ENCODE data around the gene C2orf72.
A peak's percentile ranks its signal among the peaks of the same experiment; 100 is the strongest.
"Not testable (repeated sequence)": the region's sequence is repeated elsewhere in the genome, so short reads cannot be mapped to it uniquely, and the experiment has no call there.

C2orf72 gene

DNA sequence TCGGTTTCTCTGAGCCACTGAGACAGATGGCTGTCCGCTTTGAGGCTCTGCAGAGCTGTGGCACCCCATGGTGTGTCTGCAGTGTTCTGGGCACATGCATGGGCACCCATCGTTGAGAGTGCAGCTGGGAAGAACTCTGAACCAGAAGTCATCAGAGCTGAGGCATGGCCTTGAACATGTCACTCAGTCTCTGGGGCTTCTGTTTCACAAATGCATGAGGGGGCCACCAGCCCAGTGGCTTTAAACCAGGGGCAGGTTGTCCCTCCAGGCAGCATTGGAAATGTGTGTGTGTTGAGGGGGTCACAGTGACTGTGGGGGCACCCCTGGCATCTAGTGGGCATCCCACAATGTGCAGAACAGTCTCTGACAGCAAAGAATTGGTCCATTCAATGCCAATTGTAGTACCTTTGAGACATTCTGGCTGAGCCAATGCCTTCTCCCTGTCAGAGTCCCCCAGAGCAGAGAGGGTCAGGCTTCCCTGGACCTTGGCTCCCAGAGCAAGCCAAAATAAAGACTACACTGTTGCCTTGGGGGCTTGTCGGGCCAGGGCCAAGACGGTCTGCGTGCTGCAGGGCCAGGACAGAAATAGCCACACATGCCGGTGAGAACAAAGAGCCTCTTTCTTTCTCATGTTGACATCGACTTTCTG is 10.1 kb downstream of the C2orf72 start:
- FAIRE-seq = no peak

GRCh38 chr2:231047923-231048915 is 10.9 kb downstream of the C2orf72 start:
- FAIRE-seq = no peak

DNA sequence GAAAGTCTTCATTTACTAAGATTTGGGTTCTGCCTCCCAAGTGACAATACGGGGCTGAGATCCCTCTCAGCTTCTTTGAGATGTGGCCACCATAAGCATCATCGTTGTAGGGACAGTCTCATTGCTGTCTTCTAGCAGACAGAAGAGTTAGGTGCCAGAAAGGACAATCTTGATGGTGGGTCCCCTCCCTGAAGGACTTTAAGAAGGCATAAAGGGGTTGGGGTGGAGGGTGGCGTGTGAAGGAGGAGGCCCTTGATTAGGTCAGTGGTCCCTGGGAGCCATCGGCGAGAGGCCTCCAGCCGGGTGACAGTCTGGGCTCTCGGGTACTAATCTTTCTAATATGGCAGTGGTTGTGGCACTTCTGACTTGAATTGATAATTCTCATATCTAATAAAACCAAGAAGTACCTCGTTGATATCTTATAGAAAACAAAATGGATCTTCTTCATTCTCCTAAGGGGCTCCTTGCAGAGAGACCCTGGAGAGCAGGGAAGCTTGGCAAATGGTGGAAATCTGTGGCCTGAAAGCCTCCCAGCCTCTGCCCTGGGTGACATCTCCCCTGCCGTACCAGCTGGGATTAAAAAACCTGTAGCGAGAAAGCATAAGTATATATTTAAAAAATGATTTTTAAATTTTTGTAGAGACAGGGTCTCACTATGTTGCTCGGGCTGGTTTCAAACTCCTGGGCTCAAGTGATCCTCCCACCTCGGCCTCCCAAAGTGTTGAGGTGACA is 12.1 kb downstream of the C2orf72 start:
- FAIRE-seq = no peak

DNA sequence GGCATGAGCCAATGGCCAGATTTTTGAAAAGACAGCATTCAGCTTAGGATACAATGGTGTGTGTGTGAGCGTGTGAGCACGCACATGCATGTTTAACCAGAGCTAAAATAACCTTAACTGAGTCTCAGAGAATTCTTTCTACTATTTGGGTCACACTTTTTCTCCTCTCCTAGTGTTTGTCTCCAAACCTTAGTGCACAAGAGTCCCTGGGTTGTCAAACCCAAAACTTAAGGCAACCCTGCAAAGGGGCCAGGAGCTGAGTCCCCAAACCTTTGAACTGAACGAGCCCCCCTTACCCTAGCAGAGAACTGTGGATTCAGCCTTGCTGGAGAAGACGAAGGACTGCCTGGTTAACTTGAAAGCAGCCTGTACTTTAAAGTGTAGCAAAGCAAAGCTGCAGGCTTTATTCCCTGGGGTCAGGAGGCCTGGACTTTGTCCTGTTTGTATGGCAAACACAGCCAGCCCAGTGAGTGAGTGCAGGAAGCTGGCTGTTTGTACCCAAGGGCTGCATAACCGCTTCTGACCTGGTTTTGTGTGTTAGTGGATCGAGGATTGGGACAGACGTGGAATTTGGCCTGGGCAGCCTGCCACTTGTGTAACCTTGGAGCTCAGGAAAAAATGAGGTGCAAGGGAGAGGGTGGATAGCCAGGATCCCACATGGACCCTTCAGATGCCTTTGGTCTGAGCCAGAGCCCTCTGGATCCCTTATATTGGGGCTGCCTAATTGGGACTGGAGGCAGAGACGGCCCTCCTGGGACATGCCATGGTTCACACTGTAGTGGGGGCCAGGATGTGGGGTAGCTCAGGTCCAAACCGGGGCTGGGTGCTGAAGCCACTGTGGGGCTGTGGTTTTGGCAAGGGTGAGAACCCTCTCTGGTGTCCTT is 12.9 kb downstream of the C2orf72 start:
- no peak for FAIRE-seq

- FAIRE-seq = no peak
Observed at GRCh38 chr2:231051116-231051515, 13.8 kb downstream of the C2orf72 start.

DNA sequence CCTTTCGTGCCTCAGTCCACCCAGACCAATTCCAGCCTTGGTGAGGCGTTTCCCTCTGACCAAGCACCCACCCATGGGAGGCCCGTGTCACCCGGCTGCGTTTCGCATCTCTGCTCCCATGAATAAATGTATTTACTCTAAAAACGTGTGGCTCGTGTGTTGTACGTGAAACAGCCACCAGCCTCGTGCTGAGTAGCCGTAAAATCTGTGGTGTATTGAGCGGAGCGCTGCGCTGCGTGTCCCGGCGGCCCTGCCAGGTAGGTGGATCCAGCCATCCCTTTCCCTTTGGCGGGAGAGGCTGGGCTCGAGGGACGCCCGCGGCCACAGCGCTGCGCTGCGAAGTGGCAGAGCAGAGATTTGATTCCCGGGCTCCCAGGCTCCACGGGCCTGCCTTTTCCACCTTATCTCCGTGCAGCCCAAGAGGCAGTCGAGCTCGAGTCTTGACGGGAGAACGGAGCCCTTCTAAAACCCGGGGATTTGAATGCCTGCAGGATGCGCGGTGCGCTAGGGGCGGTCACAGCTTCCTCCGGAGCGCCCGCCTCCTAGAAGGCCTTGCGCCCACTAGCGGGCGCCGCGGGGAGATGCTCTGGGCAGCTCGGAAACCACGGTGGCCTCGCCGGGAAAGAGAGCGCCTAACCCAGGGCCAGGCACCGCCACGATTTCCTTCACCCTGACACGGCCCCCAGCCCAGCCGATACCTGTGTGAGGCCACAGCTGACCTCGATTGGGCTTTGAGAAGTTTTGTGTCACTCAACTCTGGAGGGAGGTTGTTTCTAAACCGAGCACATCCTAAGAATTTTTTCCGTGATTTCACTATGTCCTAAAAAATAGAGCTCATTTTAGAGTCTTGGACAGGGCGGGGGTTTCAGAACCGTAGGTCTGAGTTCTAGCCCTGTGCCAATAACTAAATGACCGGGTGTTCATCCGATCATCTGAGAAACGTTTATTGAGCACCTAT is 15.4 kb downstream of the C2orf72 start:
- no peak for FAIRE-seq

- no peak for FAIRE-seq
Observed at GRCh38 chr2:231053846-231054245, 16.5 kb downstream of the C2orf72 start.

DNA sequence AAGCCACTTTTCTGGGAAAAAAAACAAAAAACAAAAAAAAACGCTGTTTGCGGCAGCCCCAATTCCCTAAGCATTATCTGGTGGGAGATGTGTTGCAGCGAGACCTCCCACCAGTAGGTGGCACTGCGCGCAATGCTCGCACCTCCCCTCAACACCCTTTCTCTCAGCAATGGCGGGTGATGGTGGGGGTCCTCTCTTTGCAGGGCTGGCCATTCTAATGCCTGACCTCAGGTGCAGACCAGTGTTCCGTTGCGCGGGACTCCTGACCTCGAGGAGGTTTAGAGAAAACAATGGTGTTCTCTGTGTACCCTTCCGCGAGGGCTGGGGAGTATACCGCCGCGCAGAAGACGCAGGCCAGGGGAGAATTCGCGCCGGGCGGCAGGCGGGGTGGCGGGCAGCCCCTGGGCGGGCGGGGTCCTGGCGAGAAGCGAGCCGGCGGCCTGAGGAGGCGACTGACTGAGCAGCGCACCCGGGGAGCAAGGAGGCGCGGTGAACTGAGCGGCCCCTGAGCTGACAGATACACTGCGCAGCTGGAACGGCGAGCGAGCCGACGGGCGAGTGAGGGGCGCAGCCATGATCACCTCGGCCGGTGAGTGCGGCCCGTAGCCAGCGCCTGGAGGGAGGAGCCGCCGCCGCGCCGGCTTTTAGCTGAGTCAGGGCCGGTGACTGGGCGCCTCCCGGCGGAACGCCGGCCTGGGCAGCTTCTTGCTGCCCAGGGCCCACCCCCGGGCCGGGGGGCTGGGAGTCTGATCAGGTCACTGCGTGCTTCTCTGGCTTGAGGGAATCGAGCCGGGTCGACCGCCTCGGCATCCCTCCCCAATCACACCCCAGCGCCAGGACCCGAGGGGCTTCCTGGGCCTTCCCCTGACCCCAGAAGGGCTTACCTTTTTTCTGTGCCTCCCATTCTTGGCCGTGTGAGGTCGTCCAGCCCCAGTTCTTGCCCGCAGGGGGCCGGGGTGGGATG is 19.4 kb downstream of the C2orf72 start, which contains the start of gene PSMD1:
PSMD1 (plus strand) TSS at position 415 of the 964 bp plus-strand sequence; CDS start at position 574, 159 bp downstream.
- peak; percentile 84 for FAIRE-seq

- no peak for FAIRE-seq
Observed at GRCh38 chr2:231057590-231057989, 20.3 kb downstream of the C2orf72 start.

GRCh38 chr2:231058761-231059550 is 21.6 kb downstream of the C2orf72 start:
- FAIRE-seq = no peak

DNA sequence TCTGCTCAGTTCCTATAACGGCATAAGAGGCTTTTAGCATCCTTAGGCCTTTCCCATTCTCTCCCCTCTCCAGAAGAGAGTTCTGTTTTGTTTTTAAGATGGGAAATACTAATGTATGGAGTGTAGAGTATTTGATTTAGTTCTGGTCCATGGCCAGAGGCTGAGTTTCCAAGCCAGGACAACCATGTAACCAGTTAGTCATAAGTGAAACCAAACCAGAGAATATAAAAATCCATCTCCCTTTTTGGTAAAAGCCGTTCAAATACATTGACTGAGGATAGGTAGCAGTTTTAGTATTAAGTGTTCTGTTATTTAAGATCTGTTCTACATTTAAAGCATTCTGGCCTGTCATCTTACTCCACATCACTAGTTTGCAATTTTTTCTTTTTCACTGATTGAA is 22.4 kb downstream of the C2orf72 start:
- FAIRE-seq = no peak

- FAIRE-seq = no peak
Observed at GRCh38 chr2:231062776-231063175, 25.5 kb downstream of the C2orf72 start.

DNA sequence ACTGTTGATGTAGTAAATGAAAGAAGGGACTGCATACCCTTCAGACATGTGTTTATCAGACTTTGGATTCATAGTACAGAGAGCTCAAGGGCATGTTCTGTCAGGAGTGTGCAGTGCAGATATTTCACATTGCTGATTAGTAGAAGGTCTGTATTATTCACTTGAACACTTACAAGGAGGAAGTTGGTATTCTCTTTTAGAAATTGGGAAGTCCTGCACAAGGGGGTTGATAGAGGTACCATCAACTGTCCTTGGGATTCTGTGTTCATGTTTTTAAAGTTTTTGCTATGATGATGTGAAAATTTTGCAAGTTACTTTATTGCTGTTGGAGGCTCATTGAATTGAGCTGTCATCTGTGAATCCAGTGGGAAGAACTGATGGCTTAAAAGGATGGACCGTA is 26.0 kb downstream of the C2orf72 start:
- no peak for FAIRE-seq

DNA sequence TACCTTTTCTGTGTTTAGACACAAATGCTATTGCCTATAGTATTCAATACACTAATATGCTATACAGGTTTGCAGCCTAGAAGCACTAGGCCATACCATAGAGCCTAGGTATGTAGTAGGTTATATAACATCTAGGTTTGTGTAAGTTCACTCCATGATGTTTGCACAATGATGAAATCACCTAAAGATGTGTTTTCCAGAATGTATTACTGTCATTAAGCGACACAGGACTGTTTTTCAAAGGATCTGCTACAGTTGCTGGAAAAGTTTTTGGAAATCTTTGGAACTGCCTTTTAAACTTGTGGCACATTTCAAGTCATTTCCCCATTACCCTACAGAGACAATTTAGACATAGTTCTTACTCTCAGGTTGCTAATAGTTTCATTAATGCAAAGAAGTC is 28.6 kb downstream of the C2orf72 start:
- no peak for FAIRE-seq

DNA sequence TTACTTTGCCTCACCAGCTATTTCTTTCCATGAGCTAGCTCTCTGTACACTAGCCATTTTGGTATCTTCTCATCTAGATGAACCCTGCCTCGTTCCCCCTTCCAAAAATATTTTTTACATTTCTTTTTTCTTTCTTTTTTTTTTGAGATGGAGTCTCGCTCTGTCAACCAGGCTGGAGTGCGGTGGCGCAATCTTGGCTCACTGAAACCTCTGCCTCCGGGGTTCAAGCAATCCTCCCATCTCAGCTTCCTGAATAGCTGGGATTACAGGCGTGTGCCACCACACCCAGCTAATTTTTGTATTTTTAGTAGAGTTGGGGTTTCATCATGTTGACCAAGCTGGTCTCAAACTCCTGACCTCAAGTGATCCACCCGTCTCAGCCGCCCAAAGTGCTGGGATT is 30.2 kb downstream of the C2orf72 start:
- FAIRE-seq = not testable (repeated sequence)

GRCh38 chr2:231068525-231069222 is 31.4 kb downstream of the C2orf72 start:
- FAIRE-seq = no peak

GRCh38 chr2:231069379-231070054 is 32.2 kb downstream of the C2orf72 start:
- FAIRE-seq = peak; percentile 52

DNA sequence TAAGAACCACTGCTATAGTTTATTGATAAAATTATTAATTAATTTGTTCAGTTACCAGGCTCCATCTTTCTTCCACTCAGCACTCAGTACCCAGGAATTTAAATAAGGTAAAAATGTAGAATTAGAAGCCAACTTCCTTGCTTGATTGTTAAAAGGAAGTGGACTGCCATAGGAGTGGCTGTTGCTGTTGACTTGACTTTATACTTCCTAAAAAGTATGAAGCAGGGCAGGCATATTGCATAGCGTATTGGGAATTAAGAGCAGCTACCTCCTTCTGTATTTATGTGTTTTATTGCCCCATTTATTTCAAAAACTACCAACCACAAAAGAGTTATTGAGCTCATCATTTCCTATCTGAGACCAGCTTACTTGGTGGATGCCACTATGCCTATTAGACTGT is 47.2 kb downstream of the C2orf72 start:
- FAIRE-seq = no peak
